HL-60 (cell line): Measurements from ENCODE around the gene KRTAP9-9.

Source experiments
- POLR2AphosphoS5 ChIP-seq: IDR thresholded peaks from 2 replicates; pipeline ENCODE4 v1.6.1; 2012; ENCODE audit warnings: low read depth
- TF ChIP-seq, protein P1 (sequence below): IDR thresholded peaks from 2 replicates; pipeline ENCODE4 v1.6.1; 2012; ENCODE audit warnings: low read depth; ENCODE audit not compliant: insufficient replicate concordance
- TF ChIP-seq, protein P2 (sequence below): IDR thresholded peaks from one replicate; pipeline ENCODE4 v1.5.1; 2011; ENCODE audit warnings: low read length, control low read depth, inconsistent platforms; ENCODE audit not compliant: insufficient read depth

DNA sequence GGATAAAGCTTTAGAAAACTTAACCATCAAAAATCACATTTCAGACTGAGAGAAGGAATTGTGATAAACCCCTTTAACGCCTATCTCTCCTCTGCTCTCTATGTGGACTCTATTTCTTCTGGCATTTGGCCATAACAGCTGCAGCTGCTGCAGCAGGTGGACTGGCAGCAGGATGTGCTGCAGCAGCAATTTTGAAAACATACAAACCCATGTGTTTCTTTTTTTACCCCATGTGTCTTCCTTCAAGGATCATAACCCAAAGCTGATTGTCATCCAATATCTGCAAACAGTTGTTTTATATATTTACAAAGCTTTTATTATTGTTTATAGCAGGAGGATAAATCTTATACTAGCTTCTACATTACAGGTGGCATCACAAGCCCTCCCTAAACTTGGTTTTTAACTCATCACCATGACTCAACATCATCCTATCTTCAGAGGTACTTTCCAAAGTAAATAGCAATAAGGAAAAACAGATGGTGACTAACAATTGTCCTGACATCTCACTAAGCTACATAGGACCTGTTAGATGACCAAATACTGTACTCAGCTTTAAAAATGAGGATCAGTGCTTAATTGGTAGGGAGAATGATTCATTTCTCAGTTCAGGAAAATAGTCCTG lies 43.2 kb upstream of the KRTAP9-9 start:
- TF ChIP-seq, protein P1, sequence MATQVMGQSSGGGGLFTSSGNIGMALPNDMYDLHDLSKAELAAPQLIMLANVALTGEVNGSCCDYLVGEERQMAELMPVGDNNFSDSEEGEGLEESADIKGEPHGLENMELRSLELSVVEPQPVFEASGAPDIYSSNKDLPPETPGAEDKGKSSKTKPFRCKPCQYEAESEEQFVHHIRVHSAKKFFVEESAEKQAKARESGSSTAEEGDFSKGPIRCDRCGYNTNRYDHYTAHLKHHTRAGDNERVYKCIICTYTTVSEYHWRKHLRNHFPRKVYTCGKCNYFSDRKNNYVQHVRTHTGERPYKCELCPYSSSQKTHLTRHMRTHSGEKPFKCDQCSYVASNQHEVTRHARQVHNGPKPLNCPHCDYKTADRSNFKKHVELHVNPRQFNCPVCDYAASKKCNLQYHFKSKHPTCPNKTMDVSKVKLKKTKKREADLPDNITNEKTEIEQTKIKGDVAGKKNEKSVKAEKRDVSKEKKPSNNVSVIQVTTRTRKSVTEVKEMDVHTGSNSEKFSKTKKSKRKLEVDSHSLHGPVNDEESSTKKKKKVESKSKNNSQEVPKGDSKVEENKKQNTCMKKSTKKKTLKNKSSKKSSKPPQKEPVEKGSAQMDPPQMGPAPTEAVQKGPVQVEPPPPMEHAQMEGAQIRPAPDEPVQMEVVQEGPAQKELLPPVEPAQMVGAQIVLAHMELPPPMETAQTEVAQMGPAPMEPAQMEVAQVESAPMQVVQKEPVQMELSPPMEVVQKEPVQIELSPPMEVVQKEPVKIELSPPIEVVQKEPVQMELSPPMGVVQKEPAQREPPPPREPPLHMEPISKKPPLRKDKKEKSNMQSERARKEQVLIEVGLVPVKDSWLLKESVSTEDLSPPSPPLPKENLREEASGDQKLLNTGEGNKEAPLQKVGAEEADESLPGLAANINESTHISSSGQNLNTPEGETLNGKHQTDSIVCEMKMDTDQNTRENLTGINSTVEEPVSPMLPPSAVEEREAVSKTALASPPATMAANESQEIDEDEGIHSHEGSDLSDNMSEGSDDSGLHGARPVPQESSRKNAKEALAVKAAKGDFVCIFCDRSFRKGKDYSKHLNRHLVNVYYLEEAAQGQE: no peak
- no peak for TF ChIP-seq POLR2AphosphoS5
- TF ChIP-seq, protein P2, sequence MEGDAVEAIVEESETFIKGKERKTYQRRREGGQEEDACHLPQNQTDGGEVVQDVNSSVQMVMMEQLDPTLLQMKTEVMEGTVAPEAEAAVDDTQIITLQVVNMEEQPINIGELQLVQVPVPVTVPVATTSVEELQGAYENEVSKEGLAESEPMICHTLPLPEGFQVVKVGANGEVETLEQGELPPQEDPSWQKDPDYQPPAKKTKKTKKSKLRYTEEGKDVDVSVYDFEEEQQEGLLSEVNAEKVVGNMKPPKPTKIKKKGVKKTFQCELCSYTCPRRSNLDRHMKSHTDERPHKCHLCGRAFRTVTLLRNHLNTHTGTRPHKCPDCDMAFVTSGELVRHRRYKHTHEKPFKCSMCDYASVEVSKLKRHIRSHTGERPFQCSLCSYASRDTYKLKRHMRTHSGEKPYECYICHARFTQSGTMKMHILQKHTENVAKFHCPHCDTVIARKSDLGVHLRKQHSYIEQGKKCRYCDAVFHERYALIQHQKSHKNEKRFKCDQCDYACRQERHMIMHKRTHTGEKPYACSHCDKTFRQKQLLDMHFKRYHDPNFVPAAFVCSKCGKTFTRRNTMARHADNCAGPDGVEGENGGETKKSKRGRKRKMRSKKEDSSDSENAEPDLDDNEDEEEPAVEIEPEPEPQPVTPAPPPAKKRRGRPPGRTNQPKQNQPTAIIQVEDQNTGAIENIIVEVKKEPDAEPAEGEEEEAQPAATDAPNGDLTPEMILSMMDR: no peak
